DND-41 (cell line): ENCODE measurements around the gene RGPD4.
"Not testable (repeated sequence)": the region's sequence is repeated elsewhere in the genome, so short reads cannot be mapped to it uniquely, and the experiment has no call there.

Experiments
- ATAC-seq: fragments of 200-7000 bp; cut with Tn5 transposase; 3 replicates; pipeline ENCODE4 v1.9.1; 2021; ENCODE audit warnings: low read depth; ENCODE audit not compliant: insufficient read depth
- DNase-seq: peaks from one replicate; pipeline ENCODE4 v3.0.0-alpha.2; 2020
- H2AFZ ChIP-seq: 2 replicates; pipeline ENCODE4 v1.6.0; 2012; ENCODE audit warnings: low read depth, low read length
- H3K27ac ChIP-seq: 2 replicates; pipeline ENCODE4 v1.5.1; 2012; ENCODE audit warnings: low read length, inconsistent platforms
- H3K27me3 ChIP-seq: fragments of 200-600 bp; sonication (generic); 2 replicates; pipeline ENCODE4 v1.6.0; 2012; ENCODE audit warnings: low read length, mild to moderate bottlenecking, inconsistent platforms; ENCODE audit not compliant: insufficient read depth, poor library complexity
- H3K36me3 ChIP-seq: 2 replicates; pipeline ENCODE4 v1.5.1; 2012; ENCODE audit warnings: low read length, inconsistent platforms; ENCODE audit not compliant: insufficient read depth
- H3K4me1 ChIP-seq: 2 replicates; pipeline ENCODE4 v1.5.1; 2012; ENCODE audit warnings: mild to moderate bottlenecking, low read length; ENCODE audit not compliant: insufficient read depth
- H3K4me2 ChIP-seq: 2 replicates; pipeline ENCODE4 v1.6.0; 2012; ENCODE audit warnings: mild to moderate bottlenecking, moderate library complexity, low read length, inconsistent platforms; ENCODE audit not compliant: insufficient read depth
- H3K4me3 ChIP-seq, 2 experiments: fragments of 200-600 bp in 1 of 2; shearing (Covaris generic) in 1 of 2; 2 replicates each; pipeline ENCODE4 v1.5.1; 2012 to 2016; ENCODE audit warnings: inconsistent platforms in 2 of 2, low read length in 2 of 2, mild to moderate bottlenecking in 2 of 2, low read depth in 1 of 2, moderate library complexity in 1 of 2
- H3K79me2 ChIP-seq: 2 replicates; pipeline ENCODE4 v1.6.0; 2012; ENCODE audit warnings: low read length, inconsistent platforms; ENCODE audit not compliant: insufficient read depth
- H3K9ac ChIP-seq: 2 replicates; pipeline ENCODE4 v1.6.0; 2012; ENCODE audit warnings: low read depth, mild to moderate bottlenecking, inconsistent platforms, low read length, moderate library complexity
- H3K9me3 ChIP-seq: 2 replicates; pipeline ENCODE4 v1.5.1; 2012; ENCODE audit warnings: low read length, moderate library complexity, mild to moderate bottlenecking, inconsistent platforms; ENCODE audit not compliant: insufficient read depth, severe bottlenecking
- H4K20me1 ChIP-seq: 2 replicates; pipeline ENCODE4 v1.6.0; 2012; ENCODE audit warnings: low read length; ENCODE audit not compliant: insufficient read depth
- CTCF ChIP-seq: IDR thresholded peaks from 2 replicates; pipeline ENCODE4 v1.5.1; 2012; ENCODE audit warnings: borderline replicate concordance, low read length, moderate library complexity, mild to moderate bottlenecking; ENCODE audit not compliant: poor library complexity, severe bottlenecking; ENCODE audit errors: extremely low read depth
- EZH2 ChIP-seq: IDR thresholded peaks from 3 replicates; pipeline ENCODE4 v1.6.1; 2012; ENCODE audit warnings: borderline replicate concordance, low read depth, mild to moderate bottlenecking, moderate library complexity, low read length, inconsistent platforms; ENCODE audit not compliant: severe bottlenecking

The RGPD4 gene

DNA sequence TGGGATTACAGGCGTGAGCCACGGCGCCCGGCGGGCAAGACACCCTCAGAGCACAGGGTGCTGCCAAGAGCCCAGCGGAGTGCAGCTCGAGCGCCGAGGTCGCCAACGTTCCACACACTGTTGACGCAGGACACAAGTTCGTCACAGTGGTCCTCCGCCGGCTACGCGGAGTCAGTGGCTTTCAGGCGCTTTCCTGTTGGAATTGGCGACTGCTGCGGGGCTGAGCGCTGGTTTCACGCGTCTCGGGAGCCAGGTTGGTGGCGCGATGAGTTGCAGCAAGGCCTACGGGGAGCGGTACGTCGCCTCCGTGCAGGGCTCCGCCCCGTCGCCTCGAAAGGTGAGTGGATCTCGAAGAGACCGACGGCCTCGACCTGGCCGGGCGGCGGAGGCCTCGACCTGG lies at the start of gene RGPD4:
RGPD4 (plus strand) TSS at position 144 of the 400 bp plus-strand sequence; CDS start at position 266, 122 bp downstream.
- H3K27ac ChIP-seq, H3K9ac ChIP-seq, H3K4me2 ChIP-seq, H3K36me3 ChIP-seq, DNase-seq, ATAC-seq, H3K4me3 ChIP-seq, H3K27me3 ChIP-seq, H2AFZ ChIP-seq, H3K4me1 ChIP-seq, H4K20me1 ChIP-seq, H3K79me2 ChIP-seq, H3K9me3 ChIP-seq: not testable (repeated sequence)

DNA sequence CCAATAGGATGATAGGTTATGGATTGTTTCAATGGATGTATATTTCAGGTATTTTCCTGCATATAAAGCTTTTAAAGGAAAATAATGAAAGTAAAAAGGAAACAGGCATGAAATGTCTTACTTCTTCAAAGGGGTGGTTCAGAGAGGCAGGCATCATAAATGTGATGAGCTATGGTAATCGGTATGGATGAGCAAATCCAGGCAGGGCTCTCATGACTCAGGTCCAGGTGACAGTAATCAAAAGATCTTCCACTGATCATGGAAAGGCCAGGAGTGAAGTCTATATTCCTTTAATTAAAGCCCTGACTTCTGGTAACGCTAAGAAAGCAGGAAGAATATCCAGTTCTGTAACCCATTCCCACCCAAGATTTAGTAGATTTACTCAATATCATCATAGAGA lies 48.7 kb upstream of the RGPD4 start:
- Histone ChIP-seq H3K27me3 (no peaks in the 10 kb centered on the region), H3K4me2 (no peak overlapping the region), H4K20me1 (no peaks in the 10 kb centered on the region), H3K9ac (no peak overlapping the region), H3K9me3 (no peaks in the 10 kb centered on the region), H3K36me3 (no peaks in the 10 kb centered on the region), H2AFZ (no peak overlapping the region), H3K27ac (no peak overlapping the region), H3K4me3 (no peak overlapping the region), H3K4me1 (no peaks in the 10 kb centered on the region), H3K79me2 (no peaks in the 10 kb centered on the region)
- TF ChIP-seq CTCF (no peak), EZH2 (no peak)
- no peak for ATAC-seq
- DNase-seq, result no peak

- H3K27ac ChIP-seq, result no peak overlapping the region
- no peak for DNase-seq
- H3K79me2 ChIP-seq, result no peaks in the 10 kb centered on the region
- no peak overlapping the region for H2AFZ ChIP-seq
- H3K9me3 ChIP-seq, result no peaks in the 10 kb centered on the region
- no peaks in the 10 kb centered on the region for H3K36me3 ChIP-seq
- no peak overlapping the region for H3K4me3 ChIP-seq
- no peaks in the 10 kb centered on the region for H4K20me1 ChIP-seq
- H3K4me2 ChIP-seq, result no peak overlapping the region
- H3K4me1 ChIP-seq, result no peaks in the 10 kb centered on the region
- H3K27me3 ChIP-seq, result no peaks in the 10 kb centered on the region
- H3K9ac ChIP-seq, result no peak overlapping the region
- no peak for TF ChIP-seq EZH2
- TF ChIP-seq CTCF, result no peak
- no peak for ATAC-seq
These were observed 40.9 kb upstream of the RGPD4 start for GRCh38 chr2:107785756-107786155.

DNA sequence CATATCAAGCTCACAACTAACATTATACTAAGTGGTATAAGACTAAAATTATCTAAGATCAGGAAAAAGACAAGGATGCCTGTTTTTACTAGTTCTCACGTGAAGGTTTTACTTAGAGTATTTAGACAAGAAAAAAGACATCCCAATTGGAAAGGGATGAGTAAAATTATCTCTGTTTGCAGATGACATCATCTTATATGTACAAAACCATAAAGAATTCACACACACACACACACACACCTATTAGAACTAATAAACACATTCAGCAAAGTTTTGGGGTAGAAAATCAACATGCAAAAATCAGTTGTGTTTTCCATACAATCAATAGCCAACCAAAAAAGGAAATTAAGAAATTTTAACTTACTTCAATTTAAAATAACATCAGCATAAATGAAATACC lies 35.9 kb upstream of the RGPD4 start:
- H2AFZ ChIP-seq, result no peak overlapping the region
- TF ChIP-seq CTCF, result no peak
- no peaks in the 10 kb centered on the region for H3K9me3 ChIP-seq
- no peaks in the 10 kb centered on the region for H3K36me3 ChIP-seq
- H3K4me2 ChIP-seq, result no peak overlapping the region
- H3K9ac ChIP-seq, result no peak overlapping the region
- no peaks in the 10 kb centered on the region for H3K4me1 ChIP-seq
- no peaks in the 10 kb centered on the region for H4K20me1 ChIP-seq
- no peak overlapping the region for H3K4me3 ChIP-seq
- no peaks in the 10 kb centered on the region for H3K79me2 ChIP-seq
- DNase-seq, result no peak
- no peak overlapping the region for H3K27ac ChIP-seq
- no peak for ATAC-seq
- no peaks in the 10 kb centered on the region for H3K27me3 ChIP-seq
